GM12873 (cell line): Measurements from ENCODE around the gene CAPS.

ENCODE experiments used
- CTCF ChIP-seq: IDR thresholded peaks from 2 replicates; pipeline ENCODE4 v1.5.1; 2012; ENCODE audit warnings: low read depth, mild to moderate bottlenecking, moderate library complexity, low read length, control low read depth; ENCODE audit not compliant: insufficient read depth; ENCODE audit errors: missing control alignments

CAPS gene

GRCh38 chr19:5913739-5914357, at the start of gene CAPS:
Gene CAPS, plus strand, starts transcription at chr19:5914254. Its CDS starts 153 bp downstream, at chr19:5914407.
- no peak for TF ChIP-seq CTCF

- peak; percentile 31 for TF ChIP-seq CTCF
Measured at GRCh38 chr19:5864725-5865486, 49.1 kb upstream of the CAPS start.

- no peak for TF ChIP-seq CTCF
Measured at GRCh38 chr19:5865772-5866171, 48.3 kb upstream of the CAPS start.

GRCh38 chr19:5867201-5868136, 46.6 kb upstream of the CAPS start:
- no peak for TF ChIP-seq CTCF

GRCh38 chr19:5870986-5871394, 43.1 kb upstream of the CAPS start:
- TF ChIP-seq CTCF = no peak

- TF ChIP-seq CTCF = no peak
Measured at GRCh38 chr19:5873617-5874199, 40.3 kb upstream of the CAPS start.
